Measurements from ENCODE around the gene CSNK2A1. TPM values are rescaled to one million over a fixed set of nuclear protein-coding genes. Genes with fewer than 3 reads are reported as not detected.
A peak's percentile ranks its signal among the peaks of the same experiment; 100 is the strongest.

Gene CSNK2A1
- total RNA-seq, 1 donor from 2014 or later, result 228 TPM

GRCh38 chr20:549722-550496 lies 6.3 kb upstream of the CSNK2A1 start:
- Histone ChIP-seq H3K36me3 (ENCODE audit: control insufficient read depth, insufficient read depth, low read length) (no peaks in the 10 kb centered on the region), H3K27me3 (ENCODE audit: control insufficient read depth, insufficient read depth, low read length) (no peaks in the 10 kb centered on the region), H3K4me3 (ENCODE audit: low read depth, low read length) (no peak overlapping the region)
- DNase-seq (ENCODE audit: low read depth), result no peak
- no peak for TF ChIP-seq CTCF (IDR thresholded peaks at IDR 0.05; ENCODE audit: insufficient read depth, low read length, poor library complexity, severe bottlenecking)

- TF ChIP-seq CTCF (IDR thresholded peaks at IDR 0.05; ENCODE audit: insufficient read depth, low read length, poor library complexity, severe bottlenecking), result no peak
- no peak overlapping the region for H3K4me3 ChIP-seq (ENCODE audit: low read depth, low read length)
- H3K27me3 ChIP-seq (ENCODE audit: control insufficient read depth, insufficient read depth, low read length), result no peaks in the 10 kb centered on the region
- no peaks in the 10 kb centered on the region for H3K36me3 ChIP-seq (ENCODE audit: control insufficient read depth, insufficient read depth, low read length)
- DNase-seq (ENCODE audit: low read depth), result no peak
These were observed 5.3 kb upstream of the CSNK2A1 start for GRCh38 chr20:548906-549305.

- no peak for TF ChIP-seq CTCF (IDR thresholded peaks at IDR 0.05; ENCODE audit: insufficient read depth, low read length, poor library complexity, severe bottlenecking)
- Histone ChIP-seq H3K36me3 (ENCODE audit: control insufficient read depth, insufficient read depth, low read length) (no peaks in the 10 kb centered on the region), H3K4me3 (ENCODE audit: low read depth, low read length) (no peak overlapping the region), H3K27me3 (ENCODE audit: control insufficient read depth, insufficient read depth, low read length) (no peaks in the 10 kb centered on the region)
- DNase-seq (ENCODE audit: low read depth), result no peak
These were observed 3.8 kb upstream of the CSNK2A1 start for GRCh38 chr20:547394-547793.

- no peaks in the 10 kb centered on the region for H3K27me3 ChIP-seq (ENCODE audit: control insufficient read depth, insufficient read depth, low read length)
- no peak overlapping the region for H3K4me3 ChIP-seq (ENCODE audit: low read depth, low read length)
- TF ChIP-seq CTCF (IDR thresholded peaks at IDR 0.05; ENCODE audit: insufficient read depth, low read length, poor library complexity, severe bottlenecking), result no peak
- H3K36me3 ChIP-seq (ENCODE audit: control insufficient read depth, insufficient read depth, low read length), result no peaks in the 10 kb centered on the region
- DNase-seq (ENCODE audit: low read depth), result no peak
These were observed 2.8 kb upstream of the CSNK2A1 start for GRCh38 chr20:546353-546752.

- TF ChIP-seq CTCF (IDR thresholded peaks at IDR 0.05; ENCODE audit: insufficient read depth, low read length, poor library complexity, severe bottlenecking), result no peak
- Histone ChIP-seq H3K4me3 (ENCODE audit: low read depth, low read length) (peak overlapping the region; percentile 24), H3K36me3 (ENCODE audit: control insufficient read depth, insufficient read depth, low read length) (no peaks in the 10 kb centered on the region), H3K27me3 (ENCODE audit: control insufficient read depth, insufficient read depth, low read length) (no peaks in the 10 kb centered on the region)
- DNase-seq (ENCODE audit: low read depth), result no peak
These were observed 649 bp upstream of the CSNK2A1 start for GRCh38 chr20:544153-544725.

All from kidney epithelial cell (primary cell).